Cardiac muscle cell (in vitro differentiated cells and primary cell): ENCODE data around the gene RALB. TPM values are rescaled to one million over a fixed set of nuclear protein-coding genes. Genes with fewer than 3 reads are reported as not detected.

Source experiments
- DNase-seq, 2 donors: peaks; one replicate each; pipeline versions ENCODE4 v3.0.0 to v3.0.0-alpha.2; 2010 to 2017; ENCODE audit warnings: low read depth in 1 of 2, low spot score in 1 of 2
- H3K27ac ChIP-seq: fragments of 200-600 bp; sonication (generic); 2 replicates; pipeline ENCODE4 v1.5.1; 2016
- H3K27me3 ChIP-seq: fragments of 200-600 bp; sonication (generic); 2 replicates; pipeline ENCODE4 v1.6.0; 2016; ENCODE audit warnings: control low read depth
- H3K36me3 ChIP-seq: fragments of 200-600 bp; sonication (generic); 2 replicates; pipeline ENCODE4 v1.5.1; 2016; ENCODE audit warnings: control low read depth
- H3K4me1 ChIP-seq: fragments of 200-600 bp; sonication (generic); 2 replicates; pipeline ENCODE4 v1.8.1; 2017; ENCODE audit warnings: low read depth, mild to moderate bottlenecking, mixed run types
- H3K4me3 ChIP-seq: fragments of 200-600 bp; sonication (generic); 2 replicates; pipeline ENCODE4 v1.5.1; 2016; ENCODE audit warnings: mild to moderate bottlenecking
- H3K9me3 ChIP-seq: fragments of 200-600 bp; sonication (generic); 2 replicates; pipeline ENCODE4 v1.5.1; 2017; ENCODE audit warnings: low read depth, mild to moderate bottlenecking, control low read depth
- CTCF ChIP-seq: IDR thresholded peaks from 2 replicates; pipeline ENCODE4 v1.5.1; 2012; ENCODE audit warnings: low read depth, mild to moderate bottlenecking, low read length
- polyA plus RNA-seq: library from polyadenylated mRNA; unstranded; fragments of >200 nt; fragmentation: Nextera tagmentation; extraction: Ambion mirVana; gene quantifications from 2 replicates; pipeline ENCODE4 v1.2.1, GENCODE V29; 2016
- total RNA-seq: library from RNA; depleted of rRNA; stranded (reverse); fragments of >200 nt; gene quantifications from 2 replicates; pipeline ENCODE4 v1.2.3, GENCODE V29; 2016

The RALB gene
- total and polyA plus RNA-seq, 2 experiments from 2014 or later = 26.5 to 50.8 TPM

DNA sequence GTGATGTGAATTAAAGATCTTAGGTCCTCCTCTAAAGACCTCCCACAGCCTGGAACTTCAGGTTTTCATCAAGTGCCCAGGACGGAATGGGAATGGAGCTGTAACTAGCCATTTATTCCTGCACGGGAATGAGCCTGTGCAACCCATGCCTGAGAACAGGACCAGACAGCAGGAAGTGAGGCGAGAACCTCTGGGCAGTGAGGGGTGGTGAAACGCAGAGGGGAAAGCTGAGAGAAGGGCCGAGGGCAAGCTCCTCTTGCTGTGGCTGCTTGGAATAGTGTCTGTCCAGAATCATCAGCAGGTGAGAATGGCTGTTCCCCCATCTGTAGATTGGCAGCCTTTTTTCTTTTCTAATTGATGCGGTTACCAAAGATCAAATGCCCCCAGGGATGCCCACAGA is 4.8 kb upstream of the RALB start:
- peaks cover 12% of the 10 kb centered on the region for H3K4me1 ChIP-seq
- no peak for TF ChIP-seq CTCF
- no peak overlapping the region for H3K4me3 ChIP-seq
- H3K36me3 ChIP-seq = no peaks in the 10 kb centered on the region
- no peak for DNase-seq
- H3K27me3 ChIP-seq = peaks cover 27% of the 10 kb centered on the region
- no peaks in the 10 kb centered on the region for H3K9me3 ChIP-seq
- H3K27ac ChIP-seq = no peak overlapping the region

GRCh38 chr2:120250640-120251039 is 2.0 kb upstream of the RALB start:
- H3K27ac ChIP-seq = no peak overlapping the region
- peaks cover 27% of the 10 kb centered on the region for H3K27me3 ChIP-seq
- DNase-seq = no peak
- no peak overlapping the region for H3K4me3 ChIP-seq
- no peaks in the 10 kb centered on the region for H3K36me3 ChIP-seq
- no peak for TF ChIP-seq CTCF
- H3K9me3 ChIP-seq = no peaks in the 10 kb centered on the region
- H3K4me1 ChIP-seq = peaks cover 4% of the 10 kb centered on the region

DNA sequence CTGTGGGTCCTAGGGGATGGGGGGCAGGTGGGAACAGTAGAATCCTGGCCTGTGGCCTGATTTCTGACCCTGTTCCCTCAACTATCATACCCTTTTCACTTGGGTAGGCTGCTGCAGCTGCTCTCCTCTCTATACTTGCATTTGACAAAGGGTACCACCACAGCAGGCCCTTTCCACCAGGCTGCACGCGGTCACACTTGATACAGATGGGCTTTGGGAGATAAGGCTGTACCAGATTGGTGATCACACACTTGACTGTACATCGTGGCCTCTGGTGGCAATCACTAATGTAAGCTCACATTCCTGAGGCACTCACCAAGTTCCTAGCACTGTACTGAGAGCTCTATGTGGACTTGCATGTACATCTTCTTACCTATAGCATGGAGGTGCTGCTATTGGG is 1.6 kb upstream of the RALB start:
- no peak for TF ChIP-seq CTCF
- no peak overlapping the region for H3K27ac ChIP-seq
- no peaks in the 10 kb centered on the region for H3K9me3 ChIP-seq
- H3K4me3 ChIP-seq = no peak overlapping the region
- peaks cover 3% of the 10 kb centered on the region for H3K4me1 ChIP-seq
- H3K36me3 ChIP-seq = no peaks in the 10 kb centered on the region
- H3K27me3 ChIP-seq = peaks cover 27% of the 10 kb centered on the region
- no peak for DNase-seq

DNA sequence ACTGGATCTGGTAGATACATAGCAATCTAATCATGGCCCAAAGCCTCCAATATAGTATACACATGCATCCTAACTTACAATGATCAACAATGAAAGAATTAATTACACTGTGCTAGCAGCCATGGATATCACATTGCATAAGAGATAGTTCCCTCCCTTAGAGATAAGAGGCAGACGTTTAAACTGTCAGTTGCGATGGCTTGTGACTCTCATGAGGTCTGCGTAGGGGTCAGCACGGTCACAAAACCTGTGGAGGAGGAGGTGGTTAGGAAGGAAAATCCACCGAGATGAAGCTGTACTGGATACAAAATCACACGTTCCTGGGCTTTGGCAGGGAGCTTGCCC is 800 bp upstream of the RALB start:
- DNase-seq = no peak
- Histone ChIP-seq H3K27ac (no peak overlapping the region), H3K27me3 (peaks cover 27% of the 10 kb centered on the region), H3K4me1 (no peaks in the 10 kb centered on the region), H3K9me3 (no peaks in the 10 kb centered on the region), H3K4me3 (peak overlapping the region; percentile 65), H3K36me3 (no peaks in the 10 kb centered on the region)
- TF ChIP-seq CTCF = no peak

GRCh38 chr2:120253021-120253882 is 600 bp downstream of the RALB start:
- peak; percentile 76 to 88 for DNase-seq
- peak; percentile 46 for TF ChIP-seq CTCF
- no peaks in the 10 kb centered on the region for H3K4me1 ChIP-seq
- H3K9me3 ChIP-seq = no peaks in the 10 kb centered on the region
- H3K27me3 ChIP-seq = peaks cover 27% of the 10 kb centered on the region
- no peaks in the 10 kb centered on the region for H3K36me3 ChIP-seq
- H3K4me3 ChIP-seq = peak overlapping the region; percentile 65
- peak overlapping the region; percentile 31 for H3K27ac ChIP-seq
